ENCODE results near the gene BCAS1.

DNA sequence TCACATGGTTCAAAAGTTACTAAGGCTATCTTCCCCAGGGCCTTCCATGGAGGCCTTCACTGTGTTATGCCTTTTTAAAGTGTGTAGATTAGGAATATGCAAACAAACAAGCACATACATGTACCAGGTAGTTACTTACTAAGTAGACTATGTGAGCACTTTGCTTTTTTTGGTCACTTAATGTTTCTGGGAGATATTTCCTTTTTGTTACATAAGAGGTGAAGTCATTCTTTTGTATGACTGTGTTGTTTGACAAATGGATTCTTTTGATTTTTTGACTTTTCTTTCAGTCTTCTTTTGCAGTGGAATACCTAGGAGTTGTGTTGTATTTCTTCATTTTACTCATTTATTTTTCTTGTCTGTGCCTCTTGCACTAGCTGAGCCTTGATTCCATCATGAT lies 39.6 kb upstream of the BCAS1 start:
- TF ChIP-seq ELF1 (IDR thresholded peaks at IDR 0.05; ENCODE audit: borderline replicate concordance, low read depth) (no peak), ATF3 (IDR thresholded peaks at IDR 0.05) (no peak), CEBPB (IDR thresholded peaks at IDR 0.05; ENCODE audit: low read depth) (no peak), EZH2phosphoT487 (IDR thresholded peaks at IDR 0.05; ENCODE audit: borderline replicate concordance) (no peak), CTCF (IDR thresholded peaks at IDR 0.05 in 2 of 3, conservative IDR thresholded peaks at IDR 0.05 in 1 of 3; ENCODE audit: borderline replicate concordance in 1 of 3, insufficient read depth in 1 of 3, low read depth in 2 of 3, low read length in 2 of 3) (no peak)
